ENCODE results near the gene OR5H14.

The OR5H14 gene

DNA sequence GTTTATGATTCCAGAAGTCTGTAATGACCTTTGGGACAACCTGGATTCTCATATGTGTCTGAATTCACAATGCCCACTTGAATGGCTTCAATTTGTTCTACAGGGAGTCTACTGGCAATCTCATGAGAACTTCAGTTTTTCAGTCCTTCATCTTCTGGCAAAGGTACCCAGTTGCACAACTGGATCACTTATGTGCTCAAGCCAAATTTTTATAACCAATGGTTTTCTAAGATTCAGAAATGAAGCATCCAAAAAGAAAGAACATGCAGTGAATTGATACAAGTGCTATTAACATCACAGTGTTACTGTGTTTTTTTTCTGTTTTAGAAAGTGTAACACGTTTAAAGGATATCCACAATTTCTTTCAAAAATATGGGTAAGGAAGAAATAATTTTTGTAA, at the start of gene OR5H14:
Gene OR5H14, plus strand, starts transcription at position 301 of the 400 bp plus-strand sequence. CDS start 1,907 bp downstream, outside the sequence.
- no peak for TF ChIP-seq CTCF (IDR thresholded peaks at IDR 0.05; ENCODE audit: extremely low read depth, missing control alignments)
- DNase-seq (ENCODE audit: low spot score): no peak

- TF ChIP-seq CTCF (IDR thresholded peaks at IDR 0.05; ENCODE audit: extremely low read depth, missing control alignments): no peak
- DNase-seq (ENCODE audit: low spot score): no peak
Measured at GRCh38 chr3:98099848-98100247, 47.4 kb upstream of the OR5H14 start.

GRCh38 chr3:98108162-98108561, 39.1 kb upstream of the OR5H14 start:
- TF ChIP-seq CTCF (IDR thresholded peaks at IDR 0.05; ENCODE audit: extremely low read depth, missing control alignments): no peak
- no peak for DNase-seq (ENCODE audit: low spot score)

- no peak for DNase-seq (ENCODE audit: low spot score)
- TF ChIP-seq CTCF (IDR thresholded peaks at IDR 0.05; ENCODE audit: extremely low read depth, missing control alignments): no peak
Measured at GRCh38 chr3:98109807-98110549, 37.3 kb upstream of the OR5H14 start.

DNA sequence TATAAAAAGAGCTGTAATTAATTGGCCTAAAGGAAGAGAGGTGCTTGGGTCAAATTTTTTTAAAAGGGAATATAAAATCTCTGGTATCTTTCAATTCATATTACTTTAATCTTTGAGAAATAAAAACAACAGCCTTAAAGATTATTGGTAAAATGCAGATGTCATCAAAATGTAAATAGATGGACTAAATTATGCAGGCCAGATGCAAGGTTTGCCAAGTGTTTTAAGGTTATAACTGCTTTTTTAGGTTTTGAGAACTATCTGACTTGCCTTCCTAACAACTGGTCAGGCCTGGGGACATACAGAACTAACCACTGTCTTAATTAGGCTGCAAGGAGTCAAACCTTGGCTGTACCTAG, 36.8 kb upstream of the OR5H14 start:
- TF ChIP-seq CTCF (IDR thresholded peaks at IDR 0.05; ENCODE audit: extremely low read depth, missing control alignments): no peak
- no peak for DNase-seq (ENCODE audit: low spot score)

- no peak for TF ChIP-seq CTCF (IDR thresholded peaks at IDR 0.05; ENCODE audit: extremely low read depth, missing control alignments)
- DNase-seq (ENCODE audit: low spot score): no peak
Measured at GRCh38 chr3:98114264-98114663, 33.0 kb upstream of the OR5H14 start.

GRCh38 chr3:98115717-98116116, 31.6 kb upstream of the OR5H14 start:
- DNase-seq (ENCODE audit: low spot score): no peak
- no peak for TF ChIP-seq CTCF (IDR thresholded peaks at IDR 0.05; ENCODE audit: extremely low read depth, missing control alignments)
